HG02571 (cell line): ENCODE data around the gene CEMIP.
"Not testable (repeated sequence)": the region's sequence is repeated elsewhere in the genome, so short reads cannot be mapped to it uniquely, and the experiment has no call there.

ENCODE experiments used
- ATAC-seq: cut with Tn5 transposase; IDR thresholded peaks from one replicate; pipeline ENCODE4 v1.9.1; 2021; ENCODE audit warnings: mild to moderate bottlenecking, moderate library complexity; ENCODE audit not compliant: unreplicated experiment

Gene CEMIP

GRCh38 chr15:80755885-80756284 lies 23.3 kb upstream of the CEMIP start:
- ATAC-seq: no peak

- no peak for ATAC-seq
These were observed 20.9 kb upstream of the CEMIP start for GRCh38 chr15:80758130-80758745.

- ATAC-seq: no peak
These were observed 18.2 kb upstream of the CEMIP start for GRCh38 chr15:80760960-80761359.

GRCh38 chr15:80761754-80762153 lies 17.4 kb upstream of the CEMIP start:
- ATAC-seq: no peak

- ATAC-seq: not testable (repeated sequence)
These were observed 15.9 kb upstream of the CEMIP start for GRCh38 chr15:80763235-80763634.

- ATAC-seq: no peak
These were observed 14.6 kb upstream of the CEMIP start for GRCh38 chr15:80764535-80764934.

GRCh38 chr15:80766275-80766674 lies 12.9 kb upstream of the CEMIP start:
- ATAC-seq: no peak

GRCh38 chr15:80768158-80768557 lies 11.0 kb upstream of the CEMIP start:
- ATAC-seq: no peak

- no peak for ATAC-seq
These were observed 9.9 kb upstream of the CEMIP start for GRCh38 chr15:80769153-80769828.

- no peak for ATAC-seq
These were observed 9.1 kb upstream of the CEMIP start for GRCh38 chr15:80769829-80770705.

- no peak for ATAC-seq
These were observed 6.0 kb upstream of the CEMIP start for GRCh38 chr15:80773122-80773551.

- no peak for ATAC-seq
These were observed 5.3 kb upstream of the CEMIP start for GRCh38 chr15:80773792-80774352.

GRCh38 chr15:80774486-80774885 lies 4.7 kb upstream of the CEMIP start:
- ATAC-seq: no peak

- ATAC-seq: no peak
These were observed 3.8 kb upstream of the CEMIP start for GRCh38 chr15:80775338-80775737.

- no peak for ATAC-seq
These were observed 2.6 kb upstream of the CEMIP start for GRCh38 chr15:80776420-80777045.

- ATAC-seq: no peak
These were observed 2.0 kb upstream of the CEMIP start for GRCh38 chr15:80777137-80777536.

GRCh38 chr15:80777826-80778620 lies 1.1 kb upstream of the CEMIP start:
- no peak for ATAC-seq

- no peak for ATAC-seq
These were observed 578 bp upstream of the CEMIP start for GRCh38 chr15:80778621-80778963.

- ATAC-seq: no peak
These were observed 667 bp downstream of the CEMIP start for GRCh38 chr15:80779658-80780415.
